Neuronal stem cell (in vitro differentiated cells): ENCODE results near the gene MGAT4C.

Experiments
- DNase-seq: peaks from one replicate; pipeline ENCODE4 v3.0.0-alpha.2; 2013; ENCODE audit warnings: low spot score
- H2AFZ ChIP-seq: one replicate; pipeline ENCODE4 v1.6.1; 2013; ENCODE audit warnings: mild to moderate bottlenecking, low read length, inconsistent platforms
- H2AK5ac ChIP-seq: 2 replicates; pipeline ENCODE4 v1.6.1; 2013; ENCODE audit warnings: low read depth, mild to moderate bottlenecking, inconsistent platforms, low read length, moderate library complexity, mixed read lengths
- H2BK120ac ChIP-seq: 2 replicates; pipeline ENCODE4 v1.6.1; 2013; ENCODE audit warnings: low read depth, mild to moderate bottlenecking, inconsistent platforms, low read length, moderate library complexity, mixed read lengths
- H2BK12ac ChIP-seq: one replicate; pipeline ENCODE4 v1.6.1; 2013; ENCODE audit warnings: low read length, inconsistent platforms
- H2BK15ac ChIP-seq: 2 replicates; pipeline ENCODE4 v1.6.1; 2013; ENCODE audit warnings: mild to moderate bottlenecking, low read length, inconsistent platforms, mixed read lengths
- H2BK5ac ChIP-seq: one replicate; pipeline ENCODE4 v1.6.1; 2013; ENCODE audit warnings: inconsistent platforms, mild to moderate bottlenecking, low read length, moderate library complexity
- H3K14ac ChIP-seq: one replicate; pipeline ENCODE4 v1.6.1; 2013; ENCODE audit warnings: low read length, inconsistent platforms
- H3K18ac ChIP-seq: 2 replicates; pipeline ENCODE4 v1.6.1; 2013; ENCODE audit warnings: low read length, inconsistent platforms
- H3K23ac ChIP-seq: 2 replicates; pipeline ENCODE4 v1.6.1; 2013; ENCODE audit warnings: low read depth, mild to moderate bottlenecking, mixed read lengths, low read length, inconsistent platforms; ENCODE audit not compliant: poor library complexity
- H3K27ac ChIP-seq: replicated peaks from 3 replicates; pipeline ENCODE4 v1.5.1; 2013; ENCODE audit warnings: low read length, inconsistent platforms
- H3K27me3 ChIP-seq, 3 experiments: 2 replicates each; pipeline ENCODE4 v1.6.1; 2013; ENCODE audit warnings: low read length in 3 of 3, mild to moderate bottlenecking in 2 of 3, inconsistent platforms in 1 of 3, low read depth in 1 of 3, mixed read lengths in 1 of 3, moderate library complexity in 1 of 3; ENCODE audit not compliant: control insufficient read depth in 3 of 3, insufficient read depth in 3 of 3
- H3K36me3 ChIP-seq, 2 donors: replicated peaks in 1 of 2; 2 replicates each; pipeline ENCODE4 v1.6.1; 2013; ENCODE audit warnings: low read length in 2 of 2; ENCODE audit not compliant: control insufficient read depth in 2 of 2, insufficient read depth in 2 of 2
- H3K4ac ChIP-seq: 2 replicates; pipeline ENCODE4 v1.6.1; 2013; ENCODE audit warnings: inconsistent platforms, mild to moderate bottlenecking, low read length, moderate library complexity
- H3K4me1 ChIP-seq, 2 donors: 1 replicate in 1 of 2; 2 replicates in 1 of 2; pipeline ENCODE4 v1.6.1; 2013; ENCODE audit warnings: low read length in 2 of 2, low read depth in 1 of 2; ENCODE audit not compliant: control insufficient read depth in 2 of 2, insufficient read depth in 1 of 2
- H3K4me2 ChIP-seq: one replicate; pipeline ENCODE4 v1.6.1; 2013; ENCODE audit warnings: mild to moderate bottlenecking, low read length, inconsistent platforms; ENCODE audit not compliant: insufficient read depth, poor library complexity, severe bottlenecking
- H3K4me3 ChIP-seq, 2 donors: 2 replicates each; pipeline ENCODE4 v1.5.1; 2013; ENCODE audit warnings: low read length in 2 of 2, mild to moderate bottlenecking in 2 of 2, inconsistent platforms in 1 of 2, moderate library complexity in 1 of 2
- H3K79me1 ChIP-seq: one replicate; pipeline ENCODE4 v1.6.1; 2013; ENCODE audit warnings: low read depth, mild to moderate bottlenecking, inconsistent platforms, low read length, moderate library complexity
- H3K9ac ChIP-seq: one replicate; pipeline ENCODE4 v1.6.1; 2013; ENCODE audit warnings: mild to moderate bottlenecking, low read depth, low read length, inconsistent platforms; ENCODE audit not compliant: poor library complexity
- H3K9me3 ChIP-seq, 2 donors: replicated peaks in 1 of 2; 2 replicates each; pipeline versions ENCODE3 to v1.6.1; 2013; ENCODE audit warnings: low read length in 2 of 2, mild to moderate bottlenecking in 2 of 2, inconsistent platforms in 1 of 2, low read depth in 1 of 2, mixed read lengths in 1 of 2, moderate library complexity in 1 of 2; ENCODE audit not compliant: control insufficient read depth in 2 of 2, insufficient read depth in 1 of 2
- H4K8ac ChIP-seq: one replicate; pipeline ENCODE4 v1.6.1; 2013; ENCODE audit warnings: low read depth, mild to moderate bottlenecking, inconsistent platforms, low read length, moderate library complexity
- H4K91ac ChIP-seq: one replicate; pipeline ENCODE4 v1.6.1; 2013; ENCODE audit warnings: low read length, low read depth, mild to moderate bottlenecking, inconsistent platforms; ENCODE audit not compliant: poor library complexity
- WGBS, 2 donors: extraction: QIAGEN DNeasy Blood & Tissue Kit; methylation state at CpG; one replicate each; pipeline ENCODE4 v1.1.7; 2013; ENCODE audit warnings: missing lambda C conversion rate in 2 of 2, mixed read lengths in 1 of 2; ENCODE audit not compliant: insufficient read length in 2 of 2, insufficient replicate concordance in 1 of 2; ENCODE audit errors: extremely low coverage in 2 of 2; 5-methylcytosine and 5-hydroxymethylcytosine counted together

The MGAT4C gene

GRCh38 chr12:86170051-86170450, 86.1 kb downstream of the MGAT4C start:
- Histone ChIP-seq H4K8ac (no peak overlapping the region), H4K91ac (no peak overlapping the region), H2BK12ac (no peak overlapping the region), H3K4ac (no peak overlapping the region), H3K14ac (no peak overlapping the region), H3K4me1 (no peaks in the 10 kb centered on the region), H3K4me2 (no peak overlapping the region), H3K36me3 (no peaks in the 10 kb centered on the region), H2AFZ (peak overlapping the region; percentile 35), H3K18ac (no peak overlapping the region), H3K23ac (no peak overlapping the region), H3K27me3 (no peaks in the 10 kb centered on the region), H2BK120ac (no peak overlapping the region), H2BK5ac (no peak overlapping the region), H3K27ac (no peak overlapping the region), H3K9ac (no peak overlapping the region), H3K79me1 (no peaks in the 10 kb centered on the region), H2AK5ac (no peak overlapping the region), H3K9me3 (no peaks in the 10 kb centered on the region), H2BK15ac (no peak overlapping the region), H3K4me3 (no peak overlapping the region)
- WGBS, 2 donors: no CpG with 5 or more reads among the region's 1 CpG
- no peak for DNase-seq

- H3K18ac ChIP-seq: no peak overlapping the region
Measured at GRCh38 chr12:86158956-86159355, 97.2 kb downstream of the MGAT4C start.

GRCh38 chr12:86154620-86155019, 101.6 kb downstream of the MGAT4C start:
- H2AK5ac ChIP-seq: no peak overlapping the region
- H4K8ac ChIP-seq: no peak overlapping the region
- H3K18ac ChIP-seq: no peak overlapping the region
- no peak overlapping the region for H2BK15ac ChIP-seq
- no peak overlapping the region for H3K14ac ChIP-seq
- H3K4me2 ChIP-seq: no peak overlapping the region
- H3K9ac ChIP-seq: no peak overlapping the region
- H4K91ac ChIP-seq: no peak overlapping the region
- H3K9me3 ChIP-seq: no peaks in the 10 kb centered on the region
- H2AFZ ChIP-seq: no peak overlapping the region
- no CpG with 5 or more reads among the region's 6 CpGs for WGBS, 2 donors
- H3K4me1 ChIP-seq: peaks cover 0 to 1% of the 10 kb centered on the region in 2 donors
- no peak for DNase-seq
- H2BK5ac ChIP-seq: no peak overlapping the region
- no peak overlapping the region for H3K4ac ChIP-seq
- H3K23ac ChIP-seq: no peak overlapping the region
- H2BK12ac ChIP-seq: no peak overlapping the region
- H2BK120ac ChIP-seq: no peak overlapping the region
- H3K27ac ChIP-seq: no peak overlapping the region
- no peaks in the 10 kb centered on the region for H3K36me3 ChIP-seq
- no peak overlapping the region for H3K4me3 ChIP-seq
- H3K79me1 ChIP-seq: no peaks in the 10 kb centered on the region
- no peaks in the 10 kb centered on the region for H3K27me3 ChIP-seq

More at GRCh38 chr12:86158956-86159355, 97.2 kb downstream of the MGAT4C start:
- Histone ChIP-seq H3K4me2 (no peak overlapping the region), H2AK5ac (no peak overlapping the region), H2BK12ac (no peak overlapping the region), H3K4me1 (peaks cover 0 to 1% of the 10 kb centered on the region in 2 donors), H3K79me1 (no peaks in the 10 kb centered on the region), H2BK15ac (no peak overlapping the region), H3K9me3 (no peaks in the 10 kb centered on the region), H4K8ac (no peak overlapping the region), H3K4me3 (no peak overlapping the region), H3K23ac (no peak overlapping the region), H3K27me3 (no peaks in the 10 kb centered on the region), H3K9ac (no peak overlapping the region), H3K14ac (no peak overlapping the region), H2AFZ (no peak overlapping the region), H3K27ac (no peak overlapping the region), H2BK5ac (no peak overlapping the region), H2BK120ac (no peak overlapping the region), H3K36me3 (no peaks in the 10 kb centered on the region), H4K91ac (no peak overlapping the region), H3K4ac (no peak overlapping the region)
- DNase-seq: no peak
- no CpG with 5 or more reads among the region's 4 CpGs for WGBS, 2 donors

- Histone ChIP-seq H4K91ac (no peak overlapping the region), H3K4me1 (no peaks in the 10 kb centered on the region), H2BK5ac (no peak overlapping the region), H2BK15ac (no peak overlapping the region), H3K18ac (no peak overlapping the region), H3K9me3 (no peaks in the 10 kb centered on the region), H3K36me3 (no peaks in the 10 kb centered on the region), H2AK5ac (no peak overlapping the region), H2BK120ac (no peak overlapping the region), H3K4me3 (no peak overlapping the region), H3K14ac (no peak overlapping the region), H2BK12ac (no peak overlapping the region), H2AFZ (no peak overlapping the region), H3K27ac (no peak overlapping the region), H3K4ac (no peak overlapping the region), H3K4me2 (no peak overlapping the region), H3K23ac (no peak overlapping the region), H4K8ac (no peak overlapping the region), H3K79me1 (no peaks in the 10 kb centered on the region), H3K9ac (no peak overlapping the region), H3K27me3 (no peaks in the 10 kb centered on the region)
- DNase-seq: no peak
Measured at GRCh38 chr12:86148612-86149011, 107.6 kb downstream of the MGAT4C start.
